ENCODE measurements around the gene OR10X1. TPM values are rescaled to one million over a fixed set of nuclear protein-coding genes. Genes with fewer than 3 reads are reported as not detected.

The OR10X1 gene
- total and polyA plus RNA-seq, 2 of the 4 experiments (the other 2 are of a cell fraction) = not detected

Other genes starting within 250 kb of the OR10X1 start
- not detected in 2 replicates for gene CD1B, start 248.4 kb downstream of the OR10X1 start, total RNA-seq (2012; rRNA removed)
- not detected in 2 replicates for gene CD1B, start 248.4 kb downstream of the OR10X1 start, polyA plus RNA-seq (2012; rRNA removed)
- gene CD1E, start 226.0 kb downstream of the OR10X1 start, total RNA-seq (2012; rRNA removed) = not detected in 2 replicates
- gene CD1E, start 226.0 kb downstream of the OR10X1 start, polyA plus RNA-seq (2012; rRNA removed) = not detected in 2 replicates
- gene OR10T2, start 180.4 kb downstream of the OR10X1 start, total RNA-seq (2012; rRNA removed) = not detected in 2 replicates
- gene OR10T2, start 180.4 kb downstream of the OR10X1 start, polyA plus RNA-seq (2012; rRNA removed) = not detected in 2 replicates
- gene OR10K2, start 153.7 kb downstream of the OR10X1 start, total RNA-seq (2012; rRNA removed) = not detected in 2 replicates
- not detected in 2 replicates for gene OR10K2, start 153.7 kb downstream of the OR10X1 start, polyA plus RNA-seq (2012; rRNA removed)
- gene OR10K1, start 118.1 kb downstream of the OR10X1 start, total RNA-seq (2012; rRNA removed) = not detected in 2 replicates
- gene OR10K1, start 118.1 kb downstream of the OR10X1 start, polyA plus RNA-seq (2012; rRNA removed) = not detected in 2 replicates
- gene OR10R2, start 107.7 kb downstream of the OR10X1 start, total RNA-seq (2012; rRNA removed) = not detected in 2 replicates
- not detected in 2 replicates for gene OR10R2, start 107.7 kb downstream of the OR10X1 start, polyA plus RNA-seq (2012; rRNA removed)
- not detected in 2 replicates for gene OR6Y1, start 25.5 kb downstream of the OR10X1 start, total RNA-seq (2012; rRNA removed)
- gene OR6Y1, start 25.5 kb downstream of the OR10X1 start, polyA plus RNA-seq (2012; rRNA removed) = not detected in 2 replicates
- gene OR6P1, start 9.3 kb downstream of the OR10X1 start, total RNA-seq (2012; rRNA removed) = not detected in 2 replicates
- gene OR6P1, start 9.3 kb downstream of the OR10X1 start, polyA plus RNA-seq (2012; rRNA removed) = not detected in 2 replicates
- not detected in 2 replicates for gene OR10Z1, start 25.4 kb upstream of the OR10X1 start, total RNA-seq (2012; rRNA removed)
- gene OR10Z1, start 25.4 kb upstream of the OR10X1 start, polyA plus RNA-seq (2012; rRNA removed) = not detected in 2 replicates
- gene SPTA1, start 106.8 kb upstream of the OR10X1 start, total RNA-seq (2012; rRNA removed) = not detected in 2 replicates
- not detected in 2 replicates for gene SPTA1, start 106.8 kb upstream of the OR10X1 start, polyA plus RNA-seq (2012; rRNA removed)
- not detected in 2 replicates for gene OR6K2, start 120.8 kb upstream of the OR10X1 start, total RNA-seq (2012; rRNA removed)
- gene OR6K2, start 120.8 kb upstream of the OR10X1 start, polyA plus RNA-seq (2012; rRNA removed) = not detected in 2 replicates
- gene OR6K3, start 140.8 kb upstream of the OR10X1 start, total RNA-seq (2012; rRNA removed) = not detected in 2 replicates
- not detected in 2 replicates for gene OR6K3, start 140.8 kb upstream of the OR10X1 start, polyA plus RNA-seq (2012; rRNA removed)
- gene OR6K6, start 174.8 kb upstream of the OR10X1 start, total RNA-seq (2012; rRNA removed) = not detected in 2 replicates
- not detected in 2 replicates for gene OR6K6, start 174.8 kb upstream of the OR10X1 start, polyA plus RNA-seq (2012; rRNA removed)
- gene OR6N1, start 192.3 kb upstream of the OR10X1 start, total RNA-seq (2012; rRNA removed) = not detected in 2 replicates
- gene OR6N1, start 192.3 kb upstream of the OR10X1 start, polyA plus RNA-seq (2012; rRNA removed) = not detected in 2 replicates
- not detected in 2 replicates for gene OR6N2, start 201.3 kb upstream of the OR10X1 start, total RNA-seq (2012; rRNA removed)
- not detected in 2 replicates for gene OR6N2, start 201.3 kb upstream of the OR10X1 start, polyA plus RNA-seq (2012; rRNA removed)